CD4-positive, alpha-beta T cell treated with Interleukin-6 for 4 hours (primary cell): Measurements from ENCODE around the gene TDRD12.
"Not testable (repeated sequence)": the region's sequence is repeated elsewhere in the genome, so short reads cannot be mapped to it uniquely, and the experiment has no call there.

Experiments used
- DNase-seq: peaks from one replicate; pipeline ENCODE4 v3.0.0-alpha.2; 2020; ENCODE audit warnings: mixed read lengths

Gene TDRD12

GRCh38 chr19:32842061-32842460 lies 122.5 kb downstream of the TDRD12 start:
- no peak for DNase-seq

GRCh38 chr19:32843716-32844245 lies 124.2 kb downstream of the TDRD12 start:
- no peak for DNase-seq

- DNase-seq: not testable (repeated sequence)
Measured at GRCh38 chr19:32848035-32848434, 128.5 kb downstream of the TDRD12 start.

- DNase-seq: no peak
Measured at GRCh38 chr19:32852216-32852615, 132.6 kb downstream of the TDRD12 start.

GRCh38 chr19:32856818-32857217 lies 137.3 kb downstream of the TDRD12 start:
- DNase-seq: not testable (repeated sequence)

- DNase-seq: no peak
Measured at GRCh38 chr19:32857584-32857983, 138.0 kb downstream of the TDRD12 start.

- no peak for DNase-seq
Measured at GRCh38 chr19:32858155-32858554, 138.6 kb downstream of the TDRD12 start.

- no peak for DNase-seq
Measured at GRCh38 chr19:32858559-32858958, 139.0 kb downstream of the TDRD12 start.

GRCh38 chr19:32859591-32859990 lies 140.0 kb downstream of the TDRD12 start:
- DNase-seq: no peak

GRCh38 chr19:32861596-32861995 lies 142.0 kb downstream of the TDRD12 start:
- no peak for DNase-seq

GRCh38 chr19:32862173-32862572 lies 142.6 kb downstream of the TDRD12 start:
- DNase-seq: no peak

GRCh38 chr19:32862741-32863140 lies 143.2 kb downstream of the TDRD12 start:
- DNase-seq: no peak

- no peak for DNase-seq
Measured at GRCh38 chr19:32863301-32863700, 143.7 kb downstream of the TDRD12 start.

- no peak for DNase-seq
Measured at GRCh38 chr19:32863841-32864240, 144.3 kb downstream of the TDRD12 start.

GRCh38 chr19:32864318-32865007 lies 144.9 kb downstream of the TDRD12 start:
- no peak for DNase-seq

GRCh38 chr19:32865326-32865725 lies 145.8 kb downstream of the TDRD12 start:
- no peak for DNase-seq

GRCh38 chr19:32866061-32866460 lies 146.5 kb downstream of the TDRD12 start:
- no peak for DNase-seq

- DNase-seq: no peak
Measured at GRCh38 chr19:32866564-32867265, 147.1 kb downstream of the TDRD12 start.

- not testable (repeated sequence) for DNase-seq
Measured at GRCh38 chr19:32867436-32867835, 147.9 kb downstream of the TDRD12 start.

GRCh38 chr19:32868206-32868950 lies 148.8 kb downstream of the TDRD12 start:
- DNase-seq: no peak

GRCh38 chr19:32869369-32869965 lies 149.9 kb downstream of the TDRD12 start, which contains the start of gene SLC7A9:
Gene SLC7A9 (minus strand): TSS chr19:32869767. CDS start chr19:32868534, 1,233 bp downstream.
- DNase-seq: no peak

GRCh38 chr19:32869966-32870573 lies 150.5 kb downstream of the TDRD12 start:
- no peak for DNase-seq
